Endothelial cell of hepatic sinusoid (primary cell): ENCODE measurements around the gene TUFT1.
"Not testable (repeated sequence)": the region's sequence is repeated elsewhere in the genome, so short reads cannot be mapped to it uniquely, and the experiment has no call there.

Source experiments
- in situ Hi-C: cut with HindIII; loops from 2 replicates; pipeline ENCODE4 v1.10.0; 2017; ENCODE audit warnings: low sequenced_read_pairs

The TUFT1 gene

GRCh38 chr1:151577173-151577572 lies 37.1 kb downstream of the TUFT1 start:
- in situ Hi-C loops = no loop called here

- in situ Hi-C loops = no loop called here
Measured at GRCh38 chr1:151578941-151579340, 38.8 kb downstream of the TUFT1 start.

DNA sequence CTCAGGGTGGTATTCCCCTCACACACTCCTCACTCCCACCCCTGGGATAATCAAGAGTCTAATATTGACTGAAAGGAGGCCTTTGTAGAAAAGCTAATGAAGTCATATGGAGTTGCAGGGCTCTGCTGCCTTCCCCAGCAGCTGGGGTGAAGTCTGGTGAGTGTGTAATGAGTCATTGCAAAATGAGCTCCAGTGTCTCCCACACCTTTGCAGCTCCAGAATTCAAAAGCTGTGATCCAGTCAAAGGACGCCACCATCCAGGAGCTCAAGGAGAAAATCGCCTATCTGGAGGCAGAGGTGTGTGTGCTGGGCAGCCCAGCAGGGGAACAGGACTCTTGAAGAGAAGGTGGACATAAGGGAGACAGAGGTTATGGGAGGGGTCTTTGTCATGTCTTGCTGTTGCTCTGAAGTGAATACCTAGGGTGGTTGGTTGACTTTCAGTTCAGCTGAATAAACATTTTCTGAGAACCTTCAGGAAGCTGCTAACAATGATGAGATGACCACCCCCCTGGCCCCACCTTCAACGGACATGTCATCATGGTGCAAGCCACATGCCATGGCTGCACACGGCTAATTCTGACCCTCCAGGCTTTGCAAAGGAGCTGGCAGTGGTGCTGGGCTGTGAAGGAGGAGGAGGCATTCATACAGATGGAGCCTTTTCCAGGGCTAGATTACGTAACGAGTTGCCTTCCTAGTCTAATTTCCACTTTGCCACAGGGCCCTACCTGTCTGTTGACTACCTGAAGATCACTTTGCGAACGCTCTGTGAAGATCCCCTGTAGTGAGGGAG lies 39.5 kb downstream of the TUFT1 start:
- in situ Hi-C loops = loop anchor here (5.0 kb wide), 3 partner anchors 42 to 143 kb away; partner anchors contain the start of gene RIIAD1

DNA sequence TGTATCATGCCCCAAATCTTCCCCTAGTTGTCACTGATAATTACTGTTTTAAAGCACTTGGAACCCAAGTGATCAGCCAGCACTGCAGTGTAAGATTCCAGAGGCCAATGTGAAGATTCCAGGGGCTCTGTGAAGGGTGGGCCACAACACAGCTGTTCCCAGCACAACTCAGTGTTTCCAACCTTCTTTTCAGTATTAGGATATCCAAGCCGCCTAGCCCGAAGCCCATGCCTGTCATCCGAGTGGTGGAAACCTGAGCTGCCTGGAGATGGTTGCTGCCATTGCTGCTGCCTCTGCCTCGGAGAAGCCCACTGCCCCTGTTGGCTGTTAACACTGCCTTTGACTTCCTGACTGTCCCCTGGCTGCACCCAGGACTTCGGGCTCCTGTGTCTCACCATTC lies 41.3 kb downstream of the TUFT1 start:
- in situ Hi-C loops = loop anchor here (5.0 kb wide), 3 partner anchors 44 to 141 kb away; partner anchors contain the start of gene RIIAD1

- in situ Hi-C loops = loop anchor here (5.0 kb wide), 3 partner anchors 45 to 140 kb away; partner anchors contain the start of gene RIIAD1
Measured at GRCh38 chr1:151581921-151582320, 41.8 kb downstream of the TUFT1 start.

DNA sequence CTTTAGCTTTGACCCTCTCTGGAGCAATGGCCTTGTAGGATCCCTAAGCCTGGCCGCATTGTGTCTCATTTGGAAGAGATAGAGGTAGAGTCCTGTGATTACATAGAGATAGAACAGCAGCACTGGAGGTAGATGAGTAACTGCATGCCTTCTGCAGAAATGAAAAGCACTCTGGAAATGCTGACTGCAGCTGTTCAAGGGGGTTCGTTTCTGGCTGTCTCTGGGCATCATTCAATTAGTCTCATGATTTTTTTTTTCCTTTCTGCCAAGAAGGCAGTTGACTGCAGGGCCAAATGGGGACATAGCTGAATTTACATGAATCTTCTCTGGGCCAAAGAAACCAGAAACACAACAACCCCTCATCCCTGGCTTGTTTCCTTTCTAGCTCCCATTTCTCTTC lies 43.7 kb downstream of the TUFT1 start:
- in situ Hi-C loops = loop anchor here (5.0 kb wide), 3 partner anchors 46 to 139 kb away; partner anchors contain the start of gene RIIAD1

DNA sequence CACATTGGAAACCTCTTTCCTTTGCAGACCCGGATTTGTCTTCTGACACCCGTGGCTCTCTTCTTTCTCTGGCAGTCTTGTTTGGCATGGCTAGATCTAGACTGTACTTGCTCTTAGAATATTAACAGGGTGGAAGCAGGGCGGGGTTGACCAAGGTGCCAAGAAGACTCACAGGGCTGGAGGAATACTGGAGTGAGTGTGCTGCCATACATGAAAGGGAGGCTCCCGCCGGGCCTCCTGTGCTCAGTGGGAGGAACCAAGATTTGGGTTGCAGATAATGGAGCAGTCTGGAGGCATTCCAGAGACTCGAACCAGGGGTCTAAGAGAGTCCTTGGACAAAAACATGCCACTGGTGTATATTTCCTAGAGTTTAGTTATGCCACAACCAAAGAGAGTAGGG lies 44.2 kb downstream of the TUFT1 start:
- in situ Hi-C loops = loop anchor here (5.0 kb wide), 3 partner anchors 47 to 138 kb away; partner anchors contain the start of gene RIIAD1

GRCh38 chr1:151584780-151585179 lies 44.7 kb downstream of the TUFT1 start:
- in situ Hi-C loops = loop anchor here (5.0 kb wide), 3 partner anchors 47 to 138 kb away; partner anchors contain the start of gene RIIAD1

- in situ Hi-C loops = no loop called here
Measured at GRCh38 chr1:151585622-151586021, 45.5 kb downstream of the TUFT1 start.

DNA sequence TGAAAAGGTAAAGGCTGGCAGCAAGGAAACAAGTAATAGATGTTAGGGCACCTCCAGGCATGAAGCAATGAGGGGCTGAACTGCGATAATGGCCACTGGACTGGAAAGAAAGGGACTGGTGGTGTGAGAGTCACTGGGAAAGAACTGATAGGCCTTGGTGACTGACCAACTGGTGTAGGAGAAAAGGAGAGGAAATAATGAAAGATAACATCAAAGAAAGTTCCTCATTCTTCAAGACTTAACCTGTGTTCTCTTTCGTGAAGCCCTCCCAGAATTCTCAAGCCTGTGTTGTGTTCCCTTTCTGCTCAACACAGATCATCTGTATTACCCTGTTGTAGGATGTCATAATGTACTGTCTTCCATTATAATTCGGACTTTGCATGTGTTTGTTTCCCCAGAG lies 50.9 kb downstream of the TUFT1 start:
- in situ Hi-C loops = no loop called here

- in situ Hi-C loops = no loop called here
Measured at GRCh38 chr1:151593730-151594129, 53.6 kb downstream of the TUFT1 start.

DNA sequence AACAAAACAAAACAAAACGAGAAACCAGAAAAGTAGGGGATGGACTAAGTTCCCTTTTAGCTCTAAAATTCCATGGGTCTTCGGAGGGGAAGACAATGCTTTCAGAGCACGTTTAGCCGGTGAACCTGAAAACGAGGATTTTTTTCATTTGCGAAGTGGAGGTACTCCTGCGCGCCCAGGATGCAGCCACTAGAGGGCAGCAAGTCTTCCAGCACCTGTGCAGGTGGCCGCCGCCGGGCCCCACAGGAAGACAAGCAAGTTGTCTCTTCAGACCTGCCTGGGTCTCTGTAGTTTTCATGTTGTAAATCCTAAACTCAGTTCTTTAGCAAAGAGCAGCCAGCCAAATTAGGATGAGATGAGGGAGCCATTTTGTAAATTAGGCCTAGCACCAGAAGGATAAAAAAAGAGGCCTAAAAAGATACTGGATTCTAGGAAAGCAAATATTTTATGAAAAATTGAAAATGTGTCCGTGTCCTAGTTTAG lies 54.1 kb downstream of the TUFT1 start:
- in situ Hi-C loops = no loop called here

DNA sequence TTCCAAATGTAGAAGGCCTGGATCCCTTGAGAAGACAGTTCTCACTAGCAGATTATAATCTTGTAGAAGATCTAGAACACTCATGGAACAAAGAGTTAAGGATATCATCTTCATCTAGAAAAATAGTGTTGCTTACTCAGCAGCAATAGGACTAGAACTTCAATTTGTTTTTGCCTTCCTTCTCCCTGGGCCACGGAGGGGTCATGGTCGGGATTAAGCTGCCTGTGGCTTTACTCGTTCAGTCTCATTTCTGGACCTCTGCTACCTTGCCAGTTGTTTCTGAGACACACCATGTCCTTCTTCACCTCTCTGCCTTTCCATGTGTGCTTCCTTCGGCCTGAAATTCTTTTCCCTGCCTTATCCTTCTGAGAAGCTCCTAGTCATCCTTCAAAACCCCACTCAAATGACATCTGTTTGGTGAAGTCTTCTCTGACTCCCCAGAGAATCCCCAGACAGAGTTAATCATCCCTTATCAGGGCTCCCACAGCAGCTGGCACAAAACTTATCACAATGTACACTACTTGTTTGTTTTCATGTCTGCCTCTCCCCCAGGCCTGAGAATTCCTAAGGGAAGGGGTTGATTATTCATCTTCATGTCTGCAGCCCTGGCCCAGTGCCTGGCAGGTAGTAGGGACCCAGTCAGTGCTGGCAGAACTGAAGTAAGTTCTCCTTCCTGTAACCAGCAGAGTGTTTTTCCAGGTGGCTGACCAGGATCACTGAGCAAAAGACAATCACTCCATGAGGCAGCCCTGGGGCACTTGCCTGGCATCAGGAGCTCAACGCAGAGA lies 56.3 kb downstream of the TUFT1 start:
- in situ Hi-C loops = no loop called here

DNA sequence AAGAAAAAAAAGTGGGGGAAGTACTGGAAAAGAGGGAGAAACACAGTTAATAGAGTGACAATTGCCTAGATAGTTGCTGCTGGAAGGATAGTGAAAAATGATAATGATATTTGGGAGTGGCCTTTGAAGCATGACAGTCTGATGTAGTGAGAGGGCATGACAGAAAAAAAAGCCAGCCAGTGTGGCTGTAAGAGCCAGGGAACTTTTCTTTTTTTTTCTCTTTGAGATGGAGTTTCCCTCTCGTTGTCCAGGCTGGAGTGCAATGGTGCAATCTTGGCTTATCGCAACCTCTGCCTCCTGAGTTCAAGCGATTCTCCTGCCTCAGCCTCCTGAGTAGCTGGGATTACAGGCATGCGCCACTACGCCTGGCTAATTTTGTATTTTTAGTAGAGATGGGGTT lies 62.4 kb downstream of the TUFT1 start:
- in situ Hi-C loops = not testable (repeated sequence)

- in situ Hi-C loops = no loop called here
Measured at GRCh38 chr1:151604291-151604690, 64.2 kb downstream of the TUFT1 start.

DNA sequence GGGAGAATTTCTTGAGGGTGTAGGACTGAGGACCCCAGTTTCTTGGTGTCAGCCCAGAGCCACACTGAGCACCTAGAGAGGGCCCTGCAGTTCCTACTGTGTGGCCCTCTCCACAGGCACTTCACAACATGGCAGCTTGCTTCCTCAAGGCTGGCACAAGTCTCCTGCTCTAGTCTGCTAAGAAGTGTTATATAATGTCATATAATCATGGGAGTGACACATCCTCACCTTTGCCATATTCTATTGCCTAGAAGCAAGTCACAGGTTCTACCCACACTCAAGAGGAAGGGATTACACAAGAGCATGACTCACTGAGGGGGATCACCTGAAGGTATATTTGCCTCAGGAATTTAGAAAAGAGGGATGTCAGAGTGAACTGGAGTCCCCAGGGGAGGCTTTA lies 66.3 kb downstream of the TUFT1 start:
- in situ Hi-C loops = no loop called here

GRCh38 chr1:151606857-151607256 lies 66.7 kb downstream of the TUFT1 start:
- in situ Hi-C loops = no loop called here

DNA sequence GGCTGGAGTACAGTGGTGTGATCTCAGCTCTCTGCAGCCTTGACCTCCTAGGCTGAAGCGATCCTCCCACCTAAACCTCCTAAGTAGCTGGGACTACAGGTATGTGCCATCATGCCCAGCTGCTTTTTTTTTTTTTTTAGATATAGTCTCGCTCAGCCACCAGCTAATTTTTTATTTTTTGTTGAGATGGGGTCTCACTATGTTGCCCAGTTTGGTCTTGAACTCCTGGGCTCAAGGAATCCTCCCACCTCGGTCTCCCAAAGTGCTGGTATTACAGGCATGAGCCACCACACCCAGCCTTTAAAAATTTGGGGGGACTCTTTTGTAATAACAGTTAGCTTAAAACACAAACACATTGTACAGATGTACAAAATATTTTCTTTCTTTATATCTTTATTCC lies 70.0 kb downstream of the TUFT1 start:
- in situ Hi-C loops = no loop called here

DNA sequence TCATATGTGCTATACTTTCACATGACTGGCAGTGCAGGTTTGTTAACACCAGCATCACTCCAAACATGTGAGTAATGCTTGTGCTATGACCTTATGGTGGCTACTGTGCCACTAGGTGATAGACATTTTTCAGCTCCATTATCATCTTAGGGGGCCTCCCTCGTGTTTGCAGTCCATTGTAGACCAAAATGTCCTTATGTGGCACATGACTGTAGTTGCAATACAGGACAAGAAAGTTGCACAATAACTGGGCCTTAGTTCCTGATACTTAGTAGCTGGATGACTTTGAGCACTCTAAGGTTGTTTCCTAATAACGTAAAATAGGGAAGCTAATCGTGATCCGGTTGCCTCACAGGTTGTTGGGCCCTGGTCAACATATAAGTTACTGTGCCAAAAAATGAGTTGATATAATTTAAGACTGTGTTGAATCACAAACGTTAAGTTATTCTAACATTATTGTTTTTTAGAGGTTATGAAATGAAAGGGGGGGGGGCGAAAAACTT lies 71.2 kb downstream of the TUFT1 start:
- in situ Hi-C loops = no loop called here

DNA sequence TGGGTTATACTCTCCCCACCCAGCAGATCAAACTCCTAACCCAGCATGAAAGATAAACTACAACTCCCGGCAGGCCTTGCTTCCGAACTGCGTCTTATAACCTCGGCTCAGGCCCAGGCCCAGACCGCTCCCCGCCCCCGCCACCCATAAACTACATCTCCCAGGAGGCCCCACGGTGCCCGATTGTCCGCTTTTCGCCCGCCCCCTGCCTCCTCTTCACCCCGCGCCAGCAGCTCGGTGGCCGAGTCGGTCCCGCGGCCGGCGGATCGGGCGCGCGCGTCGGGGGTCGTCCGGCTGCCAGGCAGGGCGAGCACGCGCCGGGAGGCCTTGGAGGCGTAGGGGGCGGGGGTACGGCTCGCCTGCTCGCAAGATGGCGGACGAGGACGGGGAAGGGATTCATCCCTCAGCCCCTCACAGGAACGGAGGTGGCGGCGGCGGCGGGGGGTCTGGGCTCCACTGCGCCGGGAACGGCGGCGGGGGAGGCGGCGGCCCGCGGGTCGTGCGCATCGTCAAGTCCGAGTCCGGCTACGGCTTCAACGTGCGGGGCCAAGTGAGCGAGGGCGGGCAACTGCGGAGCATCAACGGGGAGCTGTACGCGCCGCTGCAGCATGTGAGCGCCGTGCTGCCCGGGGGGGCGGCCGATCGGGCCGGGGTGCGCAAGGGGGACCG lies 71.9 kb downstream of the TUFT1 start, which contains the start of gene SNX27:
TSS of gene SNX27 (plus strand) at position 219 of the 669 bp plus-strand sequence. CDS start at position 371, 152 bp downstream.
- in situ Hi-C loops = no loop called here
